PC-9 (cell line): ENCODE measurements around the gene HMGB2.

ENCODE experiments used
- EZH2 ChIP-seq: fragments of 200-600 bp; sonication (generic); IDR thresholded peaks from 2 replicates; pipeline ENCODE4 v1.8.0; 2017; ENCODE audit warnings: antibody characterized with exemption, low read depth
- TF ChIP-seq, protein P1 (sequence below): fragments of 200-600 bp; sonication (generic); conservative IDR thresholded peaks from 2 replicates; pipeline ENCODE4 v1.6.1; 2017; ENCODE audit warnings: mixed run types, antibody characterized with exemption, mild to moderate bottlenecking, moderate library complexity

GRCh38 chr4:173301518-173302201, 32.5 kb downstream of the HMGB2 start:
- TF ChIP-seq, protein P1, sequence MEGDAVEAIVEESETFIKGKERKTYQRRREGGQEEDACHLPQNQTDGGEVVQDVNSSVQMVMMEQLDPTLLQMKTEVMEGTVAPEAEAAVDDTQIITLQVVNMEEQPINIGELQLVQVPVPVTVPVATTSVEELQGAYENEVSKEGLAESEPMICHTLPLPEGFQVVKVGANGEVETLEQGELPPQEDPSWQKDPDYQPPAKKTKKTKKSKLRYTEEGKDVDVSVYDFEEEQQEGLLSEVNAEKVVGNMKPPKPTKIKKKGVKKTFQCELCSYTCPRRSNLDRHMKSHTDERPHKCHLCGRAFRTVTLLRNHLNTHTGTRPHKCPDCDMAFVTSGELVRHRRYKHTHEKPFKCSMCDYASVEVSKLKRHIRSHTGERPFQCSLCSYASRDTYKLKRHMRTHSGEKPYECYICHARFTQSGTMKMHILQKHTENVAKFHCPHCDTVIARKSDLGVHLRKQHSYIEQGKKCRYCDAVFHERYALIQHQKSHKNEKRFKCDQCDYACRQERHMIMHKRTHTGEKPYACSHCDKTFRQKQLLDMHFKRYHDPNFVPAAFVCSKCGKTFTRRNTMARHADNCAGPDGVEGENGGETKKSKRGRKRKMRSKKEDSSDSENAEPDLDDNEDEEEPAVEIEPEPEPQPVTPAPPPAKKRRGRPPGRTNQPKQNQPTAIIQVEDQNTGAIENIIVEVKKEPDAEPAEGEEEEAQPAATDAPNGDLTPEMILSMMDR, result peak; percentile 71
- no peak for TF ChIP-seq EZH2
